ENCODE data around the gene ZBTB7C.

DNA sequence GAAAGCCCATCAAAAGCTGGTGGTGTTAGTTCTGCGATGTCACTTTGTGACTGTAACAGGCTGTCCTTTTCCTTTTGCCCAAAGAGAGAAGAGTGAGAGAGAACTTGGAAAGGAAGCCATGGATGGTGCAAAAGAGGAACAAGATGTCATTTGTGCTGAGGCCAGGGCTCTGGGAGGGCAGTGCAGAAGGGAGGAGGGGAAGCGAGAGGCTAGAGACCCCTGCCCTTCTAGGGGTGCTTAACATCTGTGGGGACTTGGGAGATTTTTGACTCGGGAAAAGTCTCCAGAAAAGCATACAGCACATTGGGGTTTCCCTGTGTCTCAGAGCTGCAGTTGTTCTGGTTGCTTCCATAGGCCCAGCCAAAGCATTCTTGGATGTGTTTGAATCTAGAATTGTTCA, 49.6 kb downstream of the ZBTB7C start:
- TF ChIP-seq BHLHE40 (IDR thresholded peaks at IDR 0.05; ENCODE audit: borderline replicate concordance) = no peak
- no peak for TF ChIP-seq SP1 (IDR thresholded peaks at IDR 0.05)
- no peak for TF ChIP-seq ZNF384 (IDR thresholded peaks at IDR 0.05)
- no peak for TF ChIP-seq FOXM1 (IDR thresholded peaks at IDR 0.05; ENCODE audit: borderline replicate concordance)
- TF ChIP-seq FOXK2 (IDR thresholded peaks at IDR 0.05) = no peak
- TF ChIP-seq SUZ12 (IDR thresholded peaks at IDR 0.05) = no peak
- TF ChIP-seq ELF4 (IDR thresholded peaks at IDR 0.05) = no peak
- TF ChIP-seq FOXA1 (IDR thresholded peaks at IDR 0.05) = no peak
- no peak for TF ChIP-seq TARDBP (IDR thresholded peaks at IDR 0.05)
